H1 (cell line): Measurements from ENCODE around the gene OSBPL5.

Source experiments
- CHD2 ChIP-seq: IDR thresholded peaks from 2 replicates; pipeline ENCODE4 v1.6.1; 2012; ENCODE audit warnings: low read length, improper control_type of control experiment
- CTCF ChIP-seq, 3 experiments: IDR thresholded peaks; 1 replicate in 2 of 3; 2 replicates in 1 of 3; pipeline versions ENCODE4 v1.5.1 to v1.6.1; 2011; ENCODE audit warnings: low read length in 3 of 3, mild to moderate bottlenecking in 3 of 3, inconsistent platforms in 2 of 3, low read depth in 1 of 3, moderate library complexity in 1 of 3; ENCODE audit not compliant: insufficient read depth in 1 of 3; ENCODE audit errors: control extremely low read depth in 1 of 3
- EZH2 ChIP-seq: fragments of 200-600 bp; sonication (generic); IDR thresholded peaks from 2 replicates; pipeline ENCODE4 v1.7.1; 2012; ENCODE audit warnings: low read depth, mild to moderate bottlenecking, moderate library complexity, low read length, inconsistent platforms; ENCODE audit not compliant: severe bottlenecking
- MAX ChIP-seq: IDR thresholded peaks from 2 replicates; pipeline ENCODE4 v1.6.1; 2012; ENCODE audit warnings: inconsistent platforms
- POLR2A ChIP-seq, 2 experiments: IDR thresholded peaks; 1 replicate in 1 of 2; 2 replicates in 1 of 2; pipeline ENCODE4 v1.6.1; 2011; ENCODE audit warnings: low read depth in 2 of 2, low read length in 2 of 2, mild to moderate bottlenecking in 2 of 2; ENCODE audit errors: control extremely low read depth in 1 of 2
- RAD21 ChIP-seq, 2 experiments: IDR thresholded peaks in 1 of 2; conservative IDR thresholded peaks in 1 of 2; 2 replicates each; pipeline ENCODE4 v1.6.1; 2011; ENCODE audit warnings: low read depth in 2 of 2, low read length in 2 of 2, improper control_type of control experiment in 1 of 2, inconsistent platforms in 1 of 2, mild to moderate bottlenecking in 1 of 2, moderate library complexity in 1 of 2
- SP1 ChIP-seq: IDR thresholded peaks from 2 replicates; pipeline ENCODE4 v1.6.1; 2011; ENCODE audit warnings: low read depth, low read length
- TEAD4 ChIP-seq: IDR thresholded peaks from 2 replicates; pipeline ENCODE4 v1.6.1; 2012; ENCODE audit warnings: low read depth, low read length, inconsistent platforms, mixed read lengths

GRCh38 chr11:3156282-3156660 is 8.8 kb downstream of the OSBPL5 start:
- no peak for TF ChIP-seq TEAD4
- no peak for TF ChIP-seq CTCF (IDR thresholded peaks at IDR 0.05; ENCODE audit: control extremely low read depth in 1 of 3, insufficient read depth in 1 of 3, low read depth in 1 of 3, low read length in 3 of 3)
- no peak for TF ChIP-seq POLR2A (IDR thresholded peaks at IDR 0.05; ENCODE audit: control extremely low read depth in 1 of 2, low read depth in 2 of 2, low read length in 2 of 2)
- TF ChIP-seq MAX, result no peak
- no peak for TF ChIP-seq SP1
- no peak for TF ChIP-seq EZH2
- TF ChIP-seq RAD21 (IDR thresholded peaks at IDR 0.05 in 1 of 2, conservative IDR thresholded peaks at IDR 0.05 in 1 of 2; ENCODE audit: low read depth in 2 of 2, low read length in 2 of 2), result no peak
- TF ChIP-seq CHD2, result no peak
